ENCODE measurements around the gene ITPKB. TPM values are rescaled to one million over a fixed set of nuclear protein-coding genes. Genes with fewer than 3 reads are reported as not detected.

Gene ITPKB
- total RNA-seq, 4 donors from 2014 or later: 29.7 to 117 (median 44.9) TPM

DNA sequence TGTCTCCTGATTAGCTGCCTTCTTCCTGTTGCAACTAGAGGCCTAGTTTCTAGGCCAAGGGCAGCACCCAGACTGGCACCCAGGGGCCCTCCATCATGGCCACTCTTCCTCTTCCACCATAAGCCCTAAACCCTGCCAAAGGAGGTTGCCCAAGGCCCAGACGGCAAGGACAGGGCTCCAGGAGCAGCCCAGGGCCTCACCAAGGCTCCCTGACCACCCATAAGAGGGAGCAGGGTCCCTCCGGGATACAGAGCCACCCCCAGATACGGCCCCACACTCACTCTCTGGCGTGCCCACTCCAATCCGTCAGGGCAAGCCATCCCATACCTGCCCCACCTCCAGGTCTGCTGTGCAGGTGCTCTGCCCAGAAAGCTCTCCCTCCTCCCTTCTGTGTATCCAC is 79.9 kb downstream of the ITPKB start:
- no peak overlapping the region for H3K4me3 ChIP-seq
- no peaks in the 10 kb centered on the region for H3K27me3 ChIP-seq
- H3K4me1 ChIP-seq: peaks cover 34 to 52% of the 10 kb centered on the region in 2 donors
- no peaks in the 10 kb centered on the region for H3K36me3 ChIP-seq
- intact Hi-C loops (cut with DNase I; ENCODE audit: low total_unique reads): no loop called here
- TF ChIP-seq, protein P1, sequence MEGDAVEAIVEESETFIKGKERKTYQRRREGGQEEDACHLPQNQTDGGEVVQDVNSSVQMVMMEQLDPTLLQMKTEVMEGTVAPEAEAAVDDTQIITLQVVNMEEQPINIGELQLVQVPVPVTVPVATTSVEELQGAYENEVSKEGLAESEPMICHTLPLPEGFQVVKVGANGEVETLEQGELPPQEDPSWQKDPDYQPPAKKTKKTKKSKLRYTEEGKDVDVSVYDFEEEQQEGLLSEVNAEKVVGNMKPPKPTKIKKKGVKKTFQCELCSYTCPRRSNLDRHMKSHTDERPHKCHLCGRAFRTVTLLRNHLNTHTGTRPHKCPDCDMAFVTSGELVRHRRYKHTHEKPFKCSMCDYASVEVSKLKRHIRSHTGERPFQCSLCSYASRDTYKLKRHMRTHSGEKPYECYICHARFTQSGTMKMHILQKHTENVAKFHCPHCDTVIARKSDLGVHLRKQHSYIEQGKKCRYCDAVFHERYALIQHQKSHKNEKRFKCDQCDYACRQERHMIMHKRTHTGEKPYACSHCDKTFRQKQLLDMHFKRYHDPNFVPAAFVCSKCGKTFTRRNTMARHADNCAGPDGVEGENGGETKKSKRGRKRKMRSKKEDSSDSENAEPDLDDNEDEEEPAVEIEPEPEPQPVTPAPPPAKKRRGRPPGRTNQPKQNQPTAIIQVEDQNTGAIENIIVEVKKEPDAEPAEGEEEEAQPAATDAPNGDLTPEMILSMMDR (IDR thresholded peaks at IDR 0.05): no peak
- no peak for TF ChIP-seq POLR2A (IDR thresholded peaks at IDR 0.05)
- DNase-seq: no peak
- no peak overlapping the region for H3K27ac ChIP-seq
- H3K9me3 ChIP-seq: no peaks in the 10 kb centered on the region

DNA sequence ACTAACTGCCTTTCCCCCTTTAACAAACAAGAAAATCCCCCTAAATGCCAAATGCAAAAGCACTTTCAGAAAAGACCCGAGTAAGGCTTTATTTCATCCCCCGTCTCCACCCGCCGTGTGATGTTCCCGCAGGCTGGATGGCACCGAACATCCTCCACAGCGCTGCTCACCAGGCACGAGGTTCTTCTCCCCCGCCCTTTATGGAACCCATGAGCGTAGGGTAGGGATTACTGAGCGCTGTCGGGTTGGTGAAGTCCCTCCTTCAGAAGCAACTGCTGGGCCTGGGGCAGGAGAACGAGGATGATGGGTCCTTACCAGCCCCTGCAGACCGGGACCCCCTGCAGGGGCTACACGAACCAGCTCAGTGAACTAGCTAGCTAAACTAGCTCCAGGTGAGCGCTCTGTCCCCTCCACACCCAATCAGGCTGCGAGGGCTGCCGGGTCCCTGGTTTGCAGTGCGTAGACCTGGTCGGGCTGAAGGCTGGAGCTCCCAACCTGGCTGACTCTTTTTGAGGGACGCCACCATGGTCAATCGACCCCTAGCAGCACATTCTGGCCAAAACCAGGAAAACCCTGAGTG is 80.4 kb downstream of the ITPKB start:
- no peaks in the 10 kb centered on the region for H3K9me3 ChIP-seq
- no peak overlapping the region for H3K27ac ChIP-seq
- no peak overlapping the region for H3K4me3 ChIP-seq
- no peak for TF ChIP-seq POLR2A (IDR thresholded peaks at IDR 0.05)
- TF ChIP-seq, protein P1 (IDR thresholded peaks at IDR 0.05): no peak
- no peaks in the 10 kb centered on the region for H3K27me3 ChIP-seq
- peaks cover 29 to 47% of the 10 kb centered on the region in 2 donors for H3K4me1 ChIP-seq
- intact Hi-C loops (cut with DNase I; ENCODE audit: low total_unique reads): no loop called here
- DNase-seq: no peak
- H3K36me3 ChIP-seq: no peaks in the 10 kb centered on the region

DNA sequence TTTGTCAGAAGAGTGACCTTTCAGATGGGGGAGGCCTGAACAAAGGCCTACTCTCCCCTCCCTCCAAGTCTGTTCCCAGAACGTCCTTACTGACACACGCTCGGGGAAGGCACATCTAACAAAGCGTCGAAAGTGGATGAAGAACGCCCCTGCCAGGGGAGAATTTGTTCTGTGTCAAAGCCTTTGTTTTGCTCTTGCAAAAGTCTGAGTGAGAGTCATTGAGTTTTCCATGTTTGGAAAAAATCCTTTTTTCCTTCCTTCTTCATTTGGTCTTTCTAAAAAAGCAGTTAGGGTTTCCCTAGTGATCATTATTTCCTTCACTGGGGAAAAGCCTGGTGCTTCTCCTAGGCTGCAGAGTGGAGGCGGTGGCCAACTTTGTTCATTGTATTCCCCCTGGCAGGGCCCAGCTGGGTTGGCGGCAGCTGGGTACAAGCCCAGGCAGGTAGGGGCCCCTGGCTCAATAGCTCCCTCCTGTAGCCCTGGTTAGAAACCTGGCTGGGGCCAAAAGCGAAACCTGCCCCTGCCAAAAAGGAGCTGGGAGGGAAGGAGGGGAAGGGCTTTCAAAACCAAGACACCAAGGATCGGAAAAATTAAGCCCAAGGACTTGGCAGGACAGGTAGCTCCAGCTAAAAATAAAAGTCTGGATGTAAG is 81.1 kb downstream of the ITPKB start:
- Histone ChIP-seq H3K27me3 (no peaks in the 10 kb centered on the region), H3K27ac (no peak overlapping the region), H3K4me3 (no peak overlapping the region), H3K36me3 (no peaks in the 10 kb centered on the region), H3K4me1 (peaks cover 25 to 41% of the 10 kb centered on the region in 2 donors), H3K9me3 (no peaks in the 10 kb centered on the region)
- intact Hi-C loops (cut with DNase I; ENCODE audit: low total_unique reads): no loop called here
- no peak for TF ChIP-seq POLR2A (IDR thresholded peaks at IDR 0.05)
- TF ChIP-seq, protein P1 (IDR thresholded peaks at IDR 0.05): no peak
- DNase-seq: no peak

DNA sequence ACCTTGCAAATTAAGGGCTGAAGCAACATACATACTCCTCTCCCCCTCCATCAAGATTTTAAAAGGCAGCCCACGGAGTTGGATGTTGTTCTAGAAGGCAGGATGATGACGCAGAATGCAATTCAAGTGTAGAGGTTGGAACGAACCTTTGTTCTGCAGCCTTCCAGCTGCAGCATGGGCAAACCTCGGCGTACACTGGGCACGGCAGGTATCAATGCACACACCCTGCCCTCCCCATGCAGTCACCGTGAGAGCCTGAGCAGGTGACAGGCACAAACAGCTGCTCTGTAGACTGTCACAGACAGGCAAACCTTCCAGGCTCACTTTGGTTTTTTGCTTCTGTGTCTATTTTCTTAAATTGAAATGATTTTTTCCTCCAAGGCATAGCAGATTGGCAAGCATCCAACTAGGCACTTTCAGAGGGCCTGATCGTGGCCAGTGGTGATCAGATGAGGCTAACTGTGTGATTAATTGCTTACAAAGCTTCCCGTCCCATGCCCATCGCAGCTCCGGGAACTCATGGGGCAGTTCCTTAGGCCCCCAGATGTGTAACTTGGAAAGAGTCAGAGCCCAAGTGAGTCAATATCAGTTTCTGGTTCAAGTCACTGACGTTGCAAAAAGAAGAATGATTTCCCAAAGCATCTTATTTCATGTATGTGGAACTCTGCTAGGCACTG is 82.3 kb downstream of the ITPKB start:
- H3K4me1 ChIP-seq: peaks cover 23 to 33% of the 10 kb centered on the region in 2 donors
- H3K27me3 ChIP-seq: no peaks in the 10 kb centered on the region
- H3K27ac ChIP-seq: no peak overlapping the region
- H3K9me3 ChIP-seq: no peaks in the 10 kb centered on the region
- TF ChIP-seq, protein P1 (IDR thresholded peaks at IDR 0.05): no peak
- no peak for TF ChIP-seq POLR2A (IDR thresholded peaks at IDR 0.05)
- no peak for DNase-seq
- intact Hi-C loops (cut with DNase I; ENCODE audit: low total_unique reads): no loop called here
- no peak overlapping the region for H3K4me3 ChIP-seq
- no peaks in the 10 kb centered on the region for H3K36me3 ChIP-seq

DNA sequence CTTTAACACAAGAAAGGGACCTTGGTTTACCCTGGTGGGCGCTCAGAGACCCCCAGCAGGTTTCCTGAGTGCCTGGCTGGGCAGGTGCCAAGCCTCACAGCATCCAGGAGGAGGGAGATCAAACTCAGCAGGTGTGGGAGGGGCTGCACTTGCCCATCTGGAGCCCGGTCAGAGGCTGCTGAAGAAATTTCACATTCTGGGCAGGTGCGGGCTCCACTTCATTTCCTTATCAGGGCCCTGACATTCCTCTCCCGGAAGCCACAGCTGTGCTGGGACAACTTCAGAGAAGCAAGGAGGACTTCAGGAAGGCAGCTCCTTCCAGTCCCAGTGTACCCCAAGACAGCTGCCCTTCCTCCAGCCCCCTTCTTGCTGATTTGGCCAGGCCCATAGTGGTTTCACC is 82.9 kb downstream of the ITPKB start:
- no peak for TF ChIP-seq POLR2A (IDR thresholded peaks at IDR 0.05)
- TF ChIP-seq, protein P1 (IDR thresholded peaks at IDR 0.05): no peak
- intact Hi-C loops (cut with DNase I; ENCODE audit: low total_unique reads): no loop called here

More for the DNA sequence above, 82.9 kb downstream of the ITPKB start:
- H3K36me3 ChIP-seq: no peaks in the 10 kb centered on the region
- no peak overlapping the region for H3K4me3 ChIP-seq
- peaks cover 18 to 28% of the 10 kb centered on the region in 2 donors for H3K4me1 ChIP-seq
- H3K9me3 ChIP-seq: no peaks in the 10 kb centered on the region
- DNase-seq: no peak
- no peaks in the 10 kb centered on the region for H3K27me3 ChIP-seq
- no peak overlapping the region for H3K27ac ChIP-seq
